HCT116 (cell line): Measurements from ENCODE around the gene TIAM1. TPM values are rescaled to one million over a fixed set of nuclear protein-coding genes. Genes with fewer than 3 reads are reported as not detected.

Source experiments
- ATAC-seq: fragments of 200-7000 bp; cut with Tn5 transposase; 2 replicates; pipeline ENCODE4 v1.9.1; 2020; ENCODE audit warnings: mild to moderate bottlenecking, moderate library complexity
- BruUV-seq: library from RNA; stranded (reverse); fragments of 400-500 nt; replicated peaks from 2 replicates; lab custom pipeline; 2021; lab: Mats Ljungman, UMichigan
- CTCF ChIA-PET: fragments of 300-600 bp; sonication (Branson Sonifier 250); formaldehyde crosslinking; loops from one replicate; lab custom pipeline; 2021; ENCODE audit warnings: antibody characterized with exemption; lab: Charles Lee
- POLR2A ChIA-PET: fragments of 300-600, 350-600 bp; sonication (Branson Sonifier 250); formaldehyde crosslinking; loops from one replicate; lab custom pipeline; 2021; ENCODE audit warnings: antibody characterized with exemption; lab: Charles Lee
- RAD21 ChIA-PET, 2 experiments: fragments of 300-600 bp; sonication (Branson Sonifier 250); formaldehyde crosslinking; loops; one replicate each; lab custom pipeline; 2023; ENCODE audit warnings: low total read pairs in 2 of 2; ENCODE audit not compliant: uncharacterized antibody in 2 of 2, unreplicated experiment in 2 of 2, low non-redundant PET in 1 of 2; lab: Charles Lee
- DNase-seq: peaks from one replicate; pipeline ENCODE4 v3.0.0-alpha.2; 2010; ENCODE audit warnings: low read depth, low spot score
- H2AFZ ChIP-seq: fragments of 200-600 bp; shearing (Covaris generic), sonication (generic); 2 replicates; pipeline ENCODE4 v1.6.1; 2017; ENCODE audit warnings: low read depth, mixed run types, mixed read lengths, antibody characterized with exemption, low read length; ENCODE audit not compliant: poor library complexity, severe bottlenecking
- H3K27ac ChIP-seq: 2 replicates; pipeline ENCODE4 v1.5.1; 2012; ENCODE audit warnings: low read depth, low read length
- H3K27me3 ChIP-seq: fragments of 200-600 bp; sonication (generic); 2 replicates; pipeline ENCODE4 v1.6.1; 2016; ENCODE audit warnings: mixed run types, low read length, mixed read lengths; ENCODE audit not compliant: insufficient read depth
- H3K36me3 ChIP-seq, 2 experiments: fragments of 200-500 bp in 1 of 2; fragments of 200-600 bp in 1 of 2; sonication (Bioruptor generic) in 1 of 2; sonication (generic) in 1 of 2; 2 replicates each; pipeline versions ENCODE4 v1.5.1 to v1.6.1; 2014 to 2016; ENCODE audit warnings: low read length in 2 of 2, inconsistent platforms in 1 of 2, mixed read lengths in 1 of 2, mixed run types in 1 of 2; ENCODE audit not compliant: insufficient read depth in 2 of 2, control insufficient read depth in 1 of 2
- H3K4me1 ChIP-seq, 2 experiments: fragments of 200-600 bp in 1 of 2; sonication (generic) in 1 of 2; 2 replicates each; pipeline versions ENCODE4 v1.5.1 to v1.6.1; 2012 to 2017; ENCODE audit warnings: low read length in 2 of 2, inconsistent platforms in 1 of 2, mild to moderate bottlenecking in 1 of 2, mixed read lengths in 1 of 2, mixed run types in 1 of 2, moderate library complexity in 1 of 2; ENCODE audit not compliant: insufficient read depth in 2 of 2, control insufficient read depth in 1 of 2
- H3K4me2 ChIP-seq: fragments of 200-600 bp; sonication (generic); 2 replicates; pipeline ENCODE4 v1.6.1; 2017; ENCODE audit warnings: mixed run types, low read length, mixed read lengths
- H3K4me3 ChIP-seq, 2 experiments: fragments of 200-600 bp in 1 of 2; sonication (generic) in 1 of 2; replicated peaks in 1 of 2; 2 replicates each; pipeline ENCODE4 v1.5.1; 2011 to 2016; ENCODE audit warnings: low read length in 2 of 2, control low read depth in 1 of 2, low read depth in 1 of 2, mild to moderate bottlenecking in 1 of 2, mixed read lengths in 1 of 2, mixed run types in 1 of 2
- H3K79me2 ChIP-seq: fragments of 200-600 bp; sonication (generic); 2 replicates; pipeline ENCODE4 v1.6.1; 2017; ENCODE audit warnings: mild to moderate bottlenecking, mixed run types, low read length, moderate library complexity, mixed read lengths; ENCODE audit not compliant: insufficient read depth
- H3K9ac ChIP-seq: fragments of 200-600 bp; sonication (generic); 2 replicates; pipeline ENCODE4 v1.6.1; 2016; ENCODE audit warnings: low read length, mixed read lengths
- H3K9me2 ChIP-seq: fragments of 200-600 bp; sonication (generic), shearing (Covaris generic); 2 replicates; pipeline ENCODE4 v1.6.1; 2017; ENCODE audit warnings: mixed run types, mild to moderate bottlenecking, moderate library complexity; ENCODE audit not compliant: insufficient read depth
- H3K9me3 ChIP-seq, 2 experiments: fragments of 200-500 bp in 1 of 2; fragments of 200-600 bp in 1 of 2; sonication (Bioruptor generic) in 1 of 2; sonication (generic) in 1 of 2; 2 replicates each; pipeline ENCODE4 v1.6.1; 2014 to 2017; ENCODE audit warnings: low read length in 2 of 2, mixed read lengths in 2 of 2, inconsistent platforms in 1 of 2, low read depth in 1 of 2, mild to moderate bottlenecking in 1 of 2, mixed run types in 1 of 2, moderate library complexity in 1 of 2; ENCODE audit not compliant: control insufficient read depth in 1 of 2, insufficient read depth in 1 of 2
- H4K20me1 ChIP-seq: fragments of 200-600 bp; sonication (generic), shearing (Covaris generic); 2 replicates; pipeline ENCODE4 v1.6.1; 2017; ENCODE audit warnings: mixed run types, mild to moderate bottlenecking, moderate library complexity; ENCODE audit not compliant: insufficient read depth
- ATF3 ChIP-seq: IDR thresholded peaks from 2 replicates; pipeline ENCODE4 v1.6.1; 2012
- CBX3 ChIP-seq: IDR thresholded peaks from 2 replicates; pipeline ENCODE4 v1.6.1; 2012; ENCODE audit warnings: low read depth
- CEBPB ChIP-seq: IDR thresholded peaks from 2 replicates; pipeline ENCODE4 v1.6.1; 2012; ENCODE audit warnings: low read depth
- CTCF ChIP-seq, 3 experiments: fragments of 200-600 bp in 1 of 3; sonication (generic) in 1 of 3; IDR thresholded peaks in 2 of 3; conservative IDR thresholded peaks in 1 of 3; 2 replicates each; pipeline ENCODE4 v1.5.1; 2012 to 2017; ENCODE audit warnings: low read depth in 2 of 3, low read length in 2 of 3, antibody characterized with exemption in 1 of 3, borderline replicate concordance in 1 of 3, control low read depth in 1 of 3, mild to moderate bottlenecking in 1 of 3, mixed read lengths in 1 of 3, mixed run types in 1 of 3, moderate library complexity in 1 of 3; ENCODE audit not compliant: insufficient read depth in 1 of 3
- EGR1 ChIP-seq: IDR thresholded peaks from 2 replicates; pipeline ENCODE4 v1.6.1; 2012; ENCODE audit warnings: low read depth
- ELF1 ChIP-seq: IDR thresholded peaks from 2 replicates; pipeline ENCODE4 v1.6.1; 2012; ENCODE audit warnings: low read depth, borderline replicate concordance
- EZH2 ChIP-seq: fragments of 200-600 bp; sonication (generic); IDR thresholded peaks from 2 replicates; pipeline ENCODE4 v1.6.1; 2017; ENCODE audit warnings: antibody characterized with exemption, mixed run types
- EZH2phosphoT487 ChIP-seq: fragments of 200-600 bp; IDR thresholded peaks from 2 replicates; pipeline ENCODE4 v1.6.1; 2018; ENCODE audit warnings: antibody characterized with exemption, borderline replicate concordance
- FOSL1 ChIP-seq: IDR thresholded peaks from 2 replicates; pipeline ENCODE4 v1.6.1; 2012; ENCODE audit warnings: low read depth
- JUND ChIP-seq: IDR thresholded peaks from 2 replicates; pipeline ENCODE4 v1.6.1; 2012
- MAX ChIP-seq: IDR thresholded peaks from 2 replicates; pipeline ENCODE4 v1.6.1; 2012
- POLR2A ChIP-seq: IDR thresholded peaks from 2 replicates; pipeline ENCODE4 v1.7.0; 2011; ENCODE audit warnings: borderline replicate concordance; ENCODE audit not compliant: insufficient read depth, insufficient read length; ENCODE audit errors: extremely low read depth
- POLR2AphosphoS5 ChIP-seq: IDR thresholded peaks from 2 replicates; pipeline ENCODE4 v1.6.1; 2011; ENCODE audit warnings: mild to moderate bottlenecking, low read depth, low read length, moderate library complexity
- RAD21 ChIP-seq: IDR thresholded peaks from 2 replicates; pipeline ENCODE4 v1.6.1; 2012; ENCODE audit warnings: low read depth, mild to moderate bottlenecking
- SRF ChIP-seq: IDR thresholded peaks from 2 replicates; pipeline ENCODE4 v1.6.1; 2012; ENCODE audit warnings: low read depth
- TCF7L2 ChIP-seq: IDR thresholded peaks from 2 replicates; pipeline ENCODE4 v1.7.0; 2011; ENCODE audit warnings: borderline replicate concordance, inconsistent platforms; ENCODE audit not compliant: insufficient read depth, insufficient read length; ENCODE audit errors: extremely low read depth
- ZBTB33 ChIP-seq: IDR thresholded peaks from 2 replicates; pipeline ENCODE4 v1.6.1; 2011; ENCODE audit warnings: mild to moderate bottlenecking, low read length, moderate library complexity; ENCODE audit not compliant: insufficient replicate concordance; ENCODE audit errors: extremely low read depth
- ZNF274 ChIP-seq: fragments of 200-500 bp; sonication (Bioruptor generic); IDR thresholded peaks from 2 replicates; pipeline ENCODE4 v1.6.1; 2014; ENCODE audit warnings: mild to moderate bottlenecking, low read depth, low read length, inconsistent platforms
- intact Hi-C: fragments of 100-400 bp; cut with micrococcal nuclease; formaldehyde crosslinking; loops from 2 replicates; pipeline ENCODE4 v1.10.0; 2022
- total RNA-seq: library from RNA; stranded (reverse); gene quantifications from one replicate; pipeline ENCODE4 v1.2.1, GENCODE V29; 2021; ENCODE audit not compliant: unreplicated experiment

The TIAM1 gene
- total RNA-seq, 1 experiment from 2014 or later: 47.8 TPM

GRCh38 chr21:31337086-31337485 is 7.0 kb downstream of the TIAM1 start:
- BruUV-seq: no TSS peak
- Histone ChIP-seq H3K79me2 (peaks cover 7% of the 10 kb centered on the region; the same call in 1 of the 2 replicates), H3K27me3 (no peaks in the 10 kb centered on the region), H4K20me1 (no peaks in the 10 kb centered on the region), H3K4me2 (peak overlapping the region; percentile 66), H3K36me3 (no peaks in the 10 kb centered on the region), H3K9me3 (no peaks in the 10 kb centered on the region), H3K9ac (peak overlapping the region; percentile 32; the same call in 1 of the 2 replicates), H3K9me2 (no peaks in the 10 kb centered on the region), H3K4me3 (no peak overlapping the region), H3K4me1 (peaks cover 21 to 24% of the 10 kb centered on the region in 2 experiments), H3K27ac (peak overlapping the region; percentile 58), H2AFZ (no peak overlapping the region)
- ChIA-PET POLR2A (interaction anchor here (1.1 kb wide), 1 partner anchor 17 kb away, joined by 4 read pairs; no protein-coding TSS in a partner anchor), CTCF (interaction anchor here (0.8 kb wide), 1 partner anchor 10 kb away, joined by 4 read pairs; no protein-coding TSS in a partner anchor), RAD21 (no interaction called here)
- TF ChIP-seq EGR1: no peak
- TF ChIP-seq CBX3: no peak
- no peak for TF ChIP-seq ELF1
- no peak for TF ChIP-seq TCF7L2
- no peak for TF ChIP-seq JUND
- TF ChIP-seq POLR2AphosphoS5: no peak
- no peak for TF ChIP-seq EZH2
- TF ChIP-seq ZNF274: no peak
- DNase-seq (no peak), ATAC-seq (no peak)
- intact Hi-C loops: no loop called here

- H3K4me3 ChIP-seq: no peak overlapping the region
- H3K4me2 ChIP-seq: peak overlapping the region; percentile 66
- BruUV-seq: no TSS peak
- H4K20me1 ChIP-seq: no peaks in the 10 kb centered on the region
- POLR2A ChIA-PET: interaction anchor here (1.1 kb wide), 1 partner anchor 17 kb away, joined by 4 read pairs; no protein-coding TSS in a partner anchor
- ATAC-seq (no peak; the same call in 1 of the 2 replicates), DNase-seq (no peak)
- peak overlapping the region; percentile 32 for H3K9ac ChIP-seq
- no peaks in the 10 kb centered on the region for H3K9me2 ChIP-seq
- H3K27ac ChIP-seq: peak overlapping the region; percentile 58
- no peaks in the 10 kb centered on the region for H3K36me3 ChIP-seq
- H3K9me3 ChIP-seq: no peaks in the 10 kb centered on the region
- H2AFZ ChIP-seq: no peak overlapping the region
- CTCF ChIA-PET: interaction anchor here (0.8 kb wide), 1 partner anchor 11 kb away, joined by 4 read pairs; no protein-coding TSS in a partner anchor
- H3K79me2 ChIP-seq: peaks cover 7% of the 10 kb centered on the region; the same call in 1 of the 2 replicates
- peaks cover 24 to 28% of the 10 kb centered on the region in 2 experiments for H3K4me1 ChIP-seq
- H3K27me3 ChIP-seq: no peaks in the 10 kb centered on the region
- intact Hi-C loops: no loop called here
- RAD21 ChIA-PET: no interaction called here
- TF ChIP-seq EZH2phosphoT487 (no peak), RAD21 (no peak), MAX (no peak), CTCF (IDR thresholded peaks at IDR 0.05 in 2 of 3, conservative IDR thresholded peaks at IDR 0.05 in 1 of 3; ENCODE audit: borderline replicate concordance in 1 of 3, insufficient read depth in 1 of 3, low read depth in 2 of 3, low read length in 2 of 3) (no peak), FOSL1 (no peak), ATF3 (no peak), EZH2 (no peak), ZBTB33 (no peak), EGR1 (no peak), POLR2A (no peak), CEBPB (no peak), CBX3 (no peak), SRF (no peak)
These were observed 7.4 kb downstream of the TIAM1 start for GRCh38 chr21:31336739-31337040.
